ENCODE measurements around the gene SORCS2.
"Not testable (repeated sequence)": the region's sequence is repeated elsewhere in the genome, so short reads cannot be mapped to it uniquely, and the experiment has no call there.

SORCS2 gene

DNA sequence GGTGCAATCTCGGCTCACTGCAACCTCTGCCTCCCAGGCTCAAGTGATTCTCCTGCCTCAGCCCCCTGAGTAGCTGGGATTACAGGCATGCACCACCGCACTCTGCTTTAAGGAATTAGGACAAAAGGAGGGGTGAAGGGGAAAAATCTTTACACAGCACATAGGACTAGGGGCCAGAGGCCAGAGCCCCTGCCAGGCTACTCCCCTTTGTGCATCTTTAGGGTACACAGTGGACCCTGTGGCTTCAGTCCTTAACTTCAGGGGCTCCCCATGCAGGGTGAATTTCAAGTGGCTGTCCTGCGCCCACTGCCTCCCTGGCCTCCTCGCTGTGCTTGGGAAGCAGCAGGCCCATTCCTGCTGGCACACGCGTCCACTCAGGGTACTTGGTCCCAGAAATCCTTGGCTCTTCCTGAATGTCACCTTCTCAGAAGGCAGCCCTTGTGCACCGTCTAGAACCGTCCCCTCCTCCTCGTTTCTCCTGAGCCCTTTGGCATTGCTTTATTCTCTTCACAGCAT, 381.3 kb downstream of the SORCS2 start:
- TF ChIP-seq, protein P1, sequence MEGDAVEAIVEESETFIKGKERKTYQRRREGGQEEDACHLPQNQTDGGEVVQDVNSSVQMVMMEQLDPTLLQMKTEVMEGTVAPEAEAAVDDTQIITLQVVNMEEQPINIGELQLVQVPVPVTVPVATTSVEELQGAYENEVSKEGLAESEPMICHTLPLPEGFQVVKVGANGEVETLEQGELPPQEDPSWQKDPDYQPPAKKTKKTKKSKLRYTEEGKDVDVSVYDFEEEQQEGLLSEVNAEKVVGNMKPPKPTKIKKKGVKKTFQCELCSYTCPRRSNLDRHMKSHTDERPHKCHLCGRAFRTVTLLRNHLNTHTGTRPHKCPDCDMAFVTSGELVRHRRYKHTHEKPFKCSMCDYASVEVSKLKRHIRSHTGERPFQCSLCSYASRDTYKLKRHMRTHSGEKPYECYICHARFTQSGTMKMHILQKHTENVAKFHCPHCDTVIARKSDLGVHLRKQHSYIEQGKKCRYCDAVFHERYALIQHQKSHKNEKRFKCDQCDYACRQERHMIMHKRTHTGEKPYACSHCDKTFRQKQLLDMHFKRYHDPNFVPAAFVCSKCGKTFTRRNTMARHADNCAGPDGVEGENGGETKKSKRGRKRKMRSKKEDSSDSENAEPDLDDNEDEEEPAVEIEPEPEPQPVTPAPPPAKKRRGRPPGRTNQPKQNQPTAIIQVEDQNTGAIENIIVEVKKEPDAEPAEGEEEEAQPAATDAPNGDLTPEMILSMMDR (IDR thresholded peaks at IDR 0.05; ENCODE audit: insufficient read depth, low read length, missing control alignments): no peak
- no peak for DNase-seq (ENCODE audit: low read depth, low spot score)
- CTCF ChIA-PET: no interaction called here
- POLR2A ChIA-PET: no interaction called here
- no peak overlapping the region for H3K4me3 ChIP-seq (ENCODE audit: low read depth, low read length)

- POLR2A ChIA-PET: no interaction called here
- no peak for DNase-seq (ENCODE audit: low read depth, low spot score)
- CTCF ChIA-PET: no interaction called here
- H3K4me3 ChIP-seq (ENCODE audit: low read depth, low read length): no peak overlapping the region
- TF ChIP-seq, protein P1 (IDR thresholded peaks at IDR 0.05; ENCODE audit: insufficient read depth, low read length, missing control alignments): no peak
Measured at GRCh38 chr4:7574287-7575014, 382.1 kb downstream of the SORCS2 start.

DNA sequence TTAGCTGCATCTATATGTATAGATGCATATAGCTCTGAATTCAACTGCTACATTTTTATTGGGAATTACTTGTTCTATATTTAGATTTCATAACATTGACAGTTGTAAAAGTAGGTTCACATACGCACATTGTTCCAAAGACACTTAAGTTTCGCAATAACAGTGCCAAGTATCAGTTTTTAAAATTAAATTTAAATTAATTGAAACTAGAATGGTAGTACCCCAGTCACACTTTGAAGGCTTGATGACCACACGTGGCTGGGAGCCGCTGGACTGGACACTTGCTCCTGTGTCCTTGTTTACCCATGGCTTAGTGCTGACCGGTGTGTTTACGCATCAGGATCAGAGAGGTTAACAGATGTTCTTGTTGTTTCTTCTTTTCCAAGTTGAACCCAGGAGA, 383.1 kb downstream of the SORCS2 start:
- DNase-seq (ENCODE audit: low read depth, low spot score): no peak
- ChIA-PET CTCF (no interaction called here), POLR2A (no interaction called here)
- no peak overlapping the region for H3K4me3 ChIP-seq (ENCODE audit: low read depth, low read length)
- TF ChIP-seq, protein P1 (IDR thresholded peaks at IDR 0.05; ENCODE audit: insufficient read depth, low read length, missing control alignments): no peak

- POLR2A ChIA-PET; H3K4me3 ChIP-seq (ENCODE audit: low read depth, low read length); CTCF ChIA-PET; DNase-seq (ENCODE audit: low read depth, low spot score): not testable (repeated sequence)
Measured at GRCh38 chr4:7577361-7578039, 385.2 kb downstream of the SORCS2 start.

- DNase-seq (ENCODE audit: low read depth, low spot score): no peak
- no peak overlapping the region for H3K4me3 ChIP-seq (ENCODE audit: low read depth, low read length)
- ChIA-PET POLR2A (no interaction called here), CTCF (no interaction called here)
- TF ChIP-seq, protein P1 (IDR thresholded peaks at IDR 0.05; ENCODE audit: insufficient read depth, low read length, missing control alignments): no peak
Measured at GRCh38 chr4:7581477-7581876, 389.1 kb downstream of the SORCS2 start.

- POLR2A ChIA-PET: no interaction called here
- no peak overlapping the region for H3K4me3 ChIP-seq (ENCODE audit: low read depth, low read length)
- TF ChIP-seq, protein P1 (IDR thresholded peaks at IDR 0.05; ENCODE audit: insufficient read depth, low read length, missing control alignments): no peak
- CTCF ChIA-PET: no interaction called here
- no peak for DNase-seq (ENCODE audit: low read depth, low spot score)
Measured at GRCh38 chr4:7582313-7583097, 390.2 kb downstream of the SORCS2 start.
